Right lobe of liver (tissue), 4 donors: Measurements from ENCODE around the gene ST7.

Experiments used
- POLR2A ChIP-seq: fragments of 450-650 bp; IDR thresholded peaks from one replicate; pipeline ENCODE4 v1.6.1; 2017; ENCODE audit warnings: antibody characterized with exemption, mild to moderate bottlenecking
- TF ChIP-seq, protein P1 (sequence below), 4 donors: fragments of 200-600 bp in 3 of 4; fragments of 450-650 bp in 1 of 4; IDR thresholded peaks; one replicate each; pipeline versions ENCODE4 v1.5.1 to v1.8.0; 2016 to 2022; ENCODE audit warnings: antibody characterized with exemption in 4 of 4, mild to moderate bottlenecking in 2 of 4
- donor health status: DM: no; HTN: no; CAD: no.
- donor health status: DM: no; HTN: no; CAD: no.
- donor health status: DM: no; HTN: yes; CAD: no.

DNA sequence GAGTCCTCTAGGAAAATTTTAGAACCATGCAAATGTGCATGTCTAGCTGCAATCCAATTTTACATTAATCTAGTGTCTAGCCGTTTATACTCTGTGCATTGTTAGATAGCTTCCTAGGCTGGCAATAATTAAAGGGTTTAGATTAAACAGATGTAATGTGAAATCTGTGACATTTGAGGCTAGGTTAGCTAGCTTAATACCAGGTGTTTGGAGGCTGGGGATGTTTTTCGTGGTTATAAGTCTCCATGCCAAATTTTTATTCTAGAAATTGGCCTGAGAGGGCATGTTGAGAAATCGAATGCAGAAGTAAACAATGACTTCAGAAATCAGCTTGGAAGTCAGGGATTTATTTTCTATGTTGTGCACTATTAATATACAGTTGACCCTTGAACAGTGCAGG is 94.2 kb downstream of the ST7 start:
- TF ChIP-seq, protein P1, sequence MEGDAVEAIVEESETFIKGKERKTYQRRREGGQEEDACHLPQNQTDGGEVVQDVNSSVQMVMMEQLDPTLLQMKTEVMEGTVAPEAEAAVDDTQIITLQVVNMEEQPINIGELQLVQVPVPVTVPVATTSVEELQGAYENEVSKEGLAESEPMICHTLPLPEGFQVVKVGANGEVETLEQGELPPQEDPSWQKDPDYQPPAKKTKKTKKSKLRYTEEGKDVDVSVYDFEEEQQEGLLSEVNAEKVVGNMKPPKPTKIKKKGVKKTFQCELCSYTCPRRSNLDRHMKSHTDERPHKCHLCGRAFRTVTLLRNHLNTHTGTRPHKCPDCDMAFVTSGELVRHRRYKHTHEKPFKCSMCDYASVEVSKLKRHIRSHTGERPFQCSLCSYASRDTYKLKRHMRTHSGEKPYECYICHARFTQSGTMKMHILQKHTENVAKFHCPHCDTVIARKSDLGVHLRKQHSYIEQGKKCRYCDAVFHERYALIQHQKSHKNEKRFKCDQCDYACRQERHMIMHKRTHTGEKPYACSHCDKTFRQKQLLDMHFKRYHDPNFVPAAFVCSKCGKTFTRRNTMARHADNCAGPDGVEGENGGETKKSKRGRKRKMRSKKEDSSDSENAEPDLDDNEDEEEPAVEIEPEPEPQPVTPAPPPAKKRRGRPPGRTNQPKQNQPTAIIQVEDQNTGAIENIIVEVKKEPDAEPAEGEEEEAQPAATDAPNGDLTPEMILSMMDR (IDR thresholded peaks at IDR 0.05) = no peak
- TF ChIP-seq POLR2A = no peak
